Activated CD4-positive, alpha-beta T cell treated with anti-CD3 and anti-CD28 coated beads, Interleukin-2, Interleukin-4, amounts not matched to agents 100 ng/mL and 50 ng/mL, durations not matched to agents 16 hours and 8 hours (primary cell): ENCODE data around the gene SLC6A18.

Experiments used
- DNase-seq: peaks from one replicate; pipeline ENCODE4 v3.0.0-alpha.2; 2020; ENCODE audit warnings: low spot score

The SLC6A18 gene

DNA sequence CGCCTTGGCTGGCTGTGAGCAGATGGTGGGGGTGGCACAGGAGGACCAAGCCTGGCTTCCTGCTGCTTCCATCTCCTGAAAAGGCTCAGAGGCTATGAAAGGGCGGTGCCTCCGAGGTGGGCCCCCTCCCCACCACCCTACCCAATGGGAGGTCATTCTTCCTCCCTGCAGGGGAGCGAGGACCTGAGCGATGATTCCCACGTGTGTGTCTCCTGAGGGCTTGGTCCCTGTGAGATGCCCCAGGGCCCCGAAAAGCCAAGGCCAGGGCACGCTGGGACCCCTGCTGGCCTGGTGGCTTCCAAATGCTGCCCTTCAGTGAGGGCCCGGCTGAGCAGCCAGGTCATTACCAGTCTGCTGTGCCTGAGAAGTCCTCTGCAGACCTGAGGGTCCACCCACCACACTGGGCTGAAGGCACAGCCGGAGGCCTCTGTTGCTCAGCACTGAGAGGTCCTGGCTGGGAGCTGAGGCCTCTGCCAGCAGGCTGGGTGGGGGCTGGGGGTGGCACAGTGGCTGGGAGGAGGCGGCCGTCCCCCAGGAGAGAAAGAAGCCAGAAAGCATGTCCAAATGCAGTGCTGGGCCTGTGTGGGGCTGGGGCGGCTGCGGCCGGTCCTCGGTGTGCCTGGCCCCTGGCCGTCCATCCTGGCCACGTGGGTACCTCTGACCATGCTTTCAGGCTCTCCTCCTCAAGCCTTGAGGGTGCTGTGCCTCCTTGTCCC, 37.8 kb upstream of the SLC6A18 start:
- no peak for DNase-seq

DNA sequence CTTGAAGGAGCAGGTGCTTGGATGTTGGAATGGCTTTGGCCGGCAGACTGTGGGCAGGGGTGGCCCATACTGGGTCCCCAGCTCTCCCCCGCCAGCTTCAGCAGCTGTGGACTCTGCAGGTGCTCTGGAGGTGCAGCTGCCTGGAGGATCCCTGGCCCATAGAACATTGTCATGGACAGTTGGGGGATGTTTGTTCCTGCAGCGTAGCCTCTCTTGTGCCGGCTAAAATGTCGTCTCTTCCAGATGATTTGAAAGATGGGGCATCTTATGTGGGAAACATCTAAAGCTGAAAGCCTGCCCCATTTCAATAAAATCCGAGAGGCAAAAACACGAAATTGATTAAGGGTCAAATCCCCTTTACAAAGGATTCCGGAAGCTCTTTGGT, 37.2 kb upstream of the SLC6A18 start:
- DNase-seq, result no peak

GRCh38 chr5:1188464-1188863, 36.7 kb upstream of the SLC6A18 start:
- DNase-seq, result no peak

DNA sequence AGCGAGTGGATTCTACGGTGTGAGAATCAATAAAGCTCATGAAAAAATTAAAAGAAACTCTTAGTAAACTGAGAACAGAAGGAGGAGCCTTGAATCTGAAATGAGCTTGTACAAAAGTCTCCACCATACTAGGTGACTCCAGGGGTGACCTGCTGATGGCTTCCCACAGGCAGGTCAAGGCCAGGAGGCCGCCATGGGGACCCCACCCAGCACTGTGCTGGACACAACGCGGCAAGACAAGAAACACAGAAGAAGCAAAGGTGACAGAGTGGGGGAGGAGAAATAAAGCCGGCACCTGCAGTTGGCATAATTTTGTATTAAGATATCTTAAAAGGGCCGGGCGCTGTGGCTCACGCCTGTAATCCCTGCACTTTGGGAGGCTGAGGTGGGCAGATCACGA, 35.9 kb upstream of the SLC6A18 start:
- no peak for DNase-seq

DNA sequence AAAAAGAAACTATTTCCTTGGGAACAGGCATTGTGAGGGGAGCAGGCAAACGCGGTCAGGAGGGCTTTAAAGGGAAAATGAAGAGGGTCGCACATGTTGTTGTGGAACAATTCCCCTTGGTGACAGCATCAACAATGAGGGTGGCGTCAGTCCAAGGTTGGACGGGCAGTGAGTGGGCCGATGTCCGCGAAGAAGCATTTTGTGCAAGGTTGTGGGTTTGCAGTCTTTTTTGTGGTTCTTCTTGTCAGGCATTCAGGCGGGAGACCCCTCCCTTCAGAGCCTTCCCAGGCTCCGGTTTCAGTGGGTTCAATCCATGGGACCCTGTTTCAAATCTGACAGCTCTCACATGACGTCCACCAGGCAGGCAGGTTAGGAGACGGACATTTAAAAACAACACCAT, 34.9 kb upstream of the SLC6A18 start:
- DNase-seq, result no peak

DNA sequence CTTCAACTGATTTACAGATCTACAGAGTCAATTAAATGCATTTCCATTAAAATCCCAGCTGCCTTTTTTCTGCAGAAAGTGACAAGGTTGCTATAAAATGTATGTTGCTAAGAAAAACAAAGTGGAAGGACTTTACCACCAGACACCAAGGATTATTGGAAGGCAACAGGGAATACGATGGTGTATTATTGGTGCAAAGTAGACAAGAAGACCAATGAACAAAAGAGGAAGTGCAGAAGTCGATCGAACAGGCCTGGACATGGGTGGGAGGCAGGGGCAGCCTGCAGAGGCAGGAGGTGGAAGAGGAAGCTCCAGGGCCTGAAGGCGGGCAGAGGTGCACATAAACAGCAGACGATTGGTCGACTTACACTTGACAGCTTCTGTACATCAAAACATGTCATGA, 34.3 kb upstream of the SLC6A18 start:
- DNase-seq, result no peak

DNA sequence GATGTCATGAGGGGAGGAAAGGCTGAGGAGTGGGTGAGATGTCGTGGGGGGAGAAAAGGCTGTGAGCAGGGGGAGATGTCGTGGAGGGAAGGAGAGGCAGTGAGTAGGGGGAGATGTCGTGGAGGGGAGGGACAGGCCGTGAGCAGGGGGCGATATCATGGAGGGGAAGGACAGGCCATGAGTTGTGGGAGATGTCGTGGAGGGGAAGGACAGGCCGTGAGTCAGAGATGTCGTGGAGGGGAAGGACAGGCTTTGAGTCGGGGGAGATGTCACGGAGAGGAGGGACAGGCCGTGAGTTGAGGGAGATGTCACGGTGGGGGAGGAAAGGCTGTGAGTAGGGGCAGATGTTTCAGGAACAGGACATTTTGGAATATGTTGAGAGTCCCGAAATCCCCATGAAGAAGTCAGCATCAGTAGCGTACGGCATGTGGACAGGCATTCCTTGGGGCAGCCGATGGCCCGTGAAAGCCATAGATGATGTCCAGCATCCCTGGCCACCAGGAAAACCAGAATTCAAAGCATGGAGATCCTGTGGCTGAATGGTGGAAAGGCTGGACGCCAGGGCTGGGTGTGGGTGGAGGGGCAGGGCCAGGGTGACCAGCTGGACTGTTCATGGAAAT, 32.1 kb upstream of the SLC6A18 start:
- no peak for DNase-seq

- no peak for DNase-seq
Measured at GRCh38 chr5:1193591-1193985, 31.6 kb upstream of the SLC6A18 start.

GRCh38 chr5:1194378-1194777, 30.8 kb upstream of the SLC6A18 start:
- DNase-seq, result no peak

DNA sequence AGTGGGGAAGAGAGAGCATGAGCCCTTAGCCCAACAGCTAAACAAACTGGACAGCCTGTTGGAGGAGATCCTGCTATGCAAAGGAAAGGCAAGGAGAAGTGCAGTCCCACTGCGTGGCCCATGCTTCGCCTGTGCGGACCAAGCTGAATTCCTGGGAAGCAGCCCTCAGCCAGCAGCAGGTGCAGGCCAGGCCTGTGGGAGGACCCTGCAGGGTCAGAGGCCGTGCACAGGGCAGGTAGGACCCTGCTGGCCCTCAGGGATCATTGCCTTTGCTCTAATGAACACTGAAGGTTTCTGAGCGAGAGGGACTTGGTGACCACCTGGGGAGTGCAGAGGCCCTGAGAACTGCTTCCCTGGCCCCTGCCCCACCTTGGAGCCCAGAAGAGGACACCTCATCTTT, 29.7 kb upstream of the SLC6A18 start:
- no peak for DNase-seq

DNA sequence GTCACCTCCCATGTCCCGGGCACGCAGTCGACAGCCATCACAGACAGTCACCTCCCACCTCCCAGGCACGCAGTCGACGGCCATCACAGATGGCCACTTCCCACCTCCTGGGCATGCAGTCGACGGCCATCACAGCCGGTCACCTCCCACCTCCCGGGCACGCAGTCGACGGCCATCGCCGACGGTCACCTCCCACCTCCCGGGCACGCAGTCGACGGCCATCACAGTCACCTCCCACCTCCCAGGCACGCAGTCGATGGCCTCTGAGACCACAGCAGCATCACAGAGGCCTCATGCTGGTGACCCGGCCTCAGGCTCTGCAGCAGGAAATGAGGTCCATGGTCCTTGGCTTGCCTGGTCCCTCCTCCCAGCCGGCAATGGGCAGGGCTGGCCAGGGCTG, 29.3 kb upstream of the SLC6A18 start:
- DNase-seq, result no peak

DNA sequence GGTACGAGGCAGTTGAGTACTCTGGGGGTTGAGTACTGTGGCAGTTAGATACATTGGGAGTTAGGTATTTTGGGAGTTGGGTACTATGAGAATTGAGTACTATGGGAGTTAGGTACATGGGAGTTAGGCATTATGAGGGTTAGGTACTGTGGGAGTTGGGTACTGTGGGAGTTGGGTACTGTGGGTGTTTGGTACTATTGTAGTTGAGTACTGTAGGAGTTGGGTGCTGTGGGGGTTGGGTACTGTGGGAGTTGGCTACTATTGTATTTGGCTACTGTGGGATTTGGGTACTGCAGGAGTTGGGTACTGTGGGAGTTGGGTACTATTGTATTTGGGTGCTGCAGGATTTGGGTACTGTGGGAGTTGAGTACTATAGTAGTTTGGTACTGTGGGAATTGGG, 28.6 kb upstream of the SLC6A18 start:
- DNase-seq, result no peak

GRCh38 chr5:1197876-1198666, 27.1 kb upstream of the SLC6A18 start:
- no peak for DNase-seq

DNA sequence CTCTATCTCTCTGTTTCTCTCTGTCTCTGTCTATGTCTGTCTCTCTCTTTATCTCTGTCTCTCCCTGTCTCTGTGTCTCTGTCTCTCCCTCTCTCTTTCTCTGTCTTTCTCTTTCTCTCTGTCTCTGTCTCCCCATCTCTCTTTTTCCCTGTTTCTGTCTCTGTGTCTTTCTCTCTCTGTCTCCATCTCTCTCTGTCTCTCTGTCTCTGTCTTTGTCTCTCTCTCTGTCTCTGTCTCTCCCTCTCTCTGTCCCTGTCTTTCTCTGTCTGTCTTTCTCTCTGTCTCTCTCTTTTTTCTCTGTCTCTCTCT, 25.9 kb upstream of the SLC6A18 start:
- DNase-seq, result no peak

- DNase-seq, result no peak
Measured at GRCh38 chr5:1199649-1200494, 25.3 kb upstream of the SLC6A18 start.

GRCh38 chr5:1200495-1201326, 24.5 kb upstream of the SLC6A18 start:
- no peak for DNase-seq

GRCh38 chr5:1201327-1202025, 23.7 kb upstream of the SLC6A18 start, which contains the start of gene SLC6A19:
TSS of gene SLC6A19 (plus strand) at chr5:1201595. CDS start at chr5:1201651, 56 bp downstream.
- no peak for DNase-seq

DNA sequence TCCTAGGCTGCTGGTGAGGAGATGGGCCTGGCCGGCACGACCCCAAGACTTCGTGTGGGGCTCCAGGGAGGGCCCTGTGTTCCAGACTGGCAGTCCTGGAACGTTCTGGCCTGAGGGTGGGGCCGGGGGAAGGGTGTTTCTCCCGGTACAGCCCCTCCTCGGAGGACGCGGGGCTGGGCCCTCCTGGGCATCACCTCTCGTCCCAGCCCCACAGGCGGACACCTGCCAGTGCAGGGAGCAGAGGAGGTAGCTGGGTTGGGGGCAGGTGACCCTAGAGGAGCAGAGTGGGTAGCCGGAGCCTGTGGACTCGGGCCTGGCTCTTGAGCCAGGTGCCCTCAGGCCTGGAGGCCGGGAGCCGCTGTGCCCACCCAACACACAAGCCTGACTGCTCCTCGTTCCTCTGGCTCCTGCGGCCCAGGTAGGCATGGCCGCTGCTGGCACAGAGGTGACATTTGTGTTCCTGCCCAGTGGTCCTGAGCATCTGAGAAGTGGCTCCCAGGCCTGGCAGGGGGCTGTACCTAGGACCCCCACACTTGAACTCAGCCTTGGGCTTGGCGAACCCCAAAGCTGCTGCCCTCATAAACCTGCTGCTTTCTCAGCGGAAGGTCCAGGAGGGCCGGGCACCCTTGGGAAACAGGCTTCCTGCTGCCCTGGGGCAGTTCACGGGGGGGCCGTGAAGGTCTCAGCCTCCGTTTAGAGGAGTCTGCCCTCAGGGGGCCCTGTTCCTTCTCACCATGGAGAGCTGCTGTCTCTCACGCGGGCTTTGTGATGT, 23.0 kb upstream of the SLC6A18 start:
- DNase-seq, result no peak

- DNase-seq, result no peak
Measured at GRCh38 chr5:1202798-1203185, 22.4 kb upstream of the SLC6A18 start.

DNA sequence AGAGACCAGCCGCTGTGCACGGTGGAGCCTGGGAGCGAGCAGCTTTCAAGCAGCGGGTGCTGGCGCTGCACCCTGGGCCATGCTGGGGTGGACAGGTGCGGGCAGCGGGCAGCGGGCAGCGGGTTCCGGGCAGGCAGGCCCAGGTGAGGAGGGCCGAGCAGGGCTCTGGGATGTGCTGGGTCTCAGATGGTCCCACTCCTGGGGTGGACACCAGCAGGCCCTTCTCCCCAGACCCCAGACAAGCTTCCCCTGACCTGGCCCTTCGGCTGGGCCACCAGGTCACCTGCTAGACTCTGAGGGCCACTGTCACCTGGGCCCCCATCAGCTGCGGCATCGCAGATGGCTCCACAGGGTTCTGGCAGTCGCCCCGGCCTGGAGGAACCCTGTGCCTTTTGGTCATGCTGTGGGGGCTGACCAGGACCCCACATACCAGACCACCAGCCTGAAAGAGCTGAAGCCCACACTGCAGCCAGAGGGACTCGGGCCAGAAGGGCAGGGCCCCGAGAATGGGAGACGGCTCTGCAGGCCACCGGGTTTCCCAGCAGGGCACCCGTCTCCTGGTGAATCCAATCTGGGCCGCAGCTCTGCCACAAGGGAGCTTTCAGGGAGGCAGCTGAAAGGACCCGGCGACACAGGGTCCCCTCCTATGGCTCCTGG, 21.7 kb upstream of the SLC6A18 start:
- DNase-seq, result no peak
